GM12864 (cell line): Measurements from ENCODE around the gene SLC6A5.
A peak's percentile ranks its signal among the peaks of the same experiment; 100 is the strongest.

Experiments used
- DNase-seq: peaks from one replicate; pipeline ENCODE4 v3.0.0-alpha.2; 2011; ENCODE audit warnings: low read depth
- H3K4me3 ChIP-seq: 2 replicates; pipeline ENCODE4 v1.5.1; 2011; ENCODE audit warnings: mild to moderate bottlenecking, low read depth, low read length, control low read depth
- TF ChIP-seq, protein P1 (sequence below): IDR thresholded peaks from 2 replicates; pipeline ENCODE4 v1.5.1; 2011; ENCODE audit warnings: low read depth, mild to moderate bottlenecking, moderate library complexity, low read length, control low read depth, inconsistent platforms; ENCODE audit errors: missing control alignments

Gene SLC6A5

DNA sequence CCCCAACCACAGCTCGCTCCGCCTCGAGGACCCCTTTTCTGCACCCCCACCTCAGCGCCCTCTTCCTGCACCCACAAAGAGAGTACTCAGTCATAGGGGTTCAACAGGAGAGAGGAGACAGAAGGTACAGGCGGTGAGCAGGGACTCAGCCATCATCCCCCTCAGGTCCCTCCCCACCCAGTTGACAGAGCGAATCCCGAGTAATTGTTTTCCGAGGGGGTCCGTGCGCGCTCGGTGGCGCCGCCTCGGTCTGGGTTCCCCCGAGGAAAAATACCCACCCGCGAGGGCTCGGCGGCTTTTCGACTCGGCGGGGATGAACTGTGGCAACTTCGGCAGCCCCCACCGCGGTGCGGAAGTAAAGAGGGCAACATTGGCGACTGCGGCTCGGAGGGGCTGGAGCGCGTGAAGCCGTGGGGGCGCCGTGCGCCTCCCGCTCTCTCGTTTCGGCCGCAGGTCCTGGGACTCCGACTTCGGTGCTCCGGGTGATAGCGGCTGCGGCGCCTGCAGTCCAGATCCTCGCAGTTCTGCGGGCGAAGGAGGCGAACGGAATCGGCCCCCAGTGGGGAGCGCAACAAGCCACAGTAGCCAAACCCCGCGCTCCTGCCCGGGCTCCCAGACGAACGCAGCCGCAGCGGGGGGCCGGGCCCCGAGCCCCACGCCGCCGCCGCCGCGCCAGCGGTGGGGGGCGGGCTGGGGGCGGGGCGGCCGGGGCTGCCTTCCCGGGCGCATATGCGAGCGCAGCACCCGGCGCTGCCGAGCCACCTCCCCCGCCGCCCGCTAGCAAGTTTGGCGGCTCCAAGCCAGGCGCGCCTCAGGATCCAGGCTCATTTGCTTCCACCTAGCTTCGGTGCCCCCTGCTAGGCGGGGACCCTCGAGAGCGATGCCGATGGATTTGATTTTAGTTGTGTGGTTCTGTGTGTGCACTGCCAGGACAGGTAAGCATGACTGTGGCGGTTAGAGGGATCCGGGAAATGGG, 69.7 kb downstream of the SLC6A5 start, which contains the start of gene NELL1:
TSS of gene NELL1 (plus strand) at position 743 of the 976 bp plus-strand sequence.
- no peak within 1 kb of the TSS for H3K4me3 ChIP-seq
- DNase-seq: no peak
- TF ChIP-seq, protein P1, sequence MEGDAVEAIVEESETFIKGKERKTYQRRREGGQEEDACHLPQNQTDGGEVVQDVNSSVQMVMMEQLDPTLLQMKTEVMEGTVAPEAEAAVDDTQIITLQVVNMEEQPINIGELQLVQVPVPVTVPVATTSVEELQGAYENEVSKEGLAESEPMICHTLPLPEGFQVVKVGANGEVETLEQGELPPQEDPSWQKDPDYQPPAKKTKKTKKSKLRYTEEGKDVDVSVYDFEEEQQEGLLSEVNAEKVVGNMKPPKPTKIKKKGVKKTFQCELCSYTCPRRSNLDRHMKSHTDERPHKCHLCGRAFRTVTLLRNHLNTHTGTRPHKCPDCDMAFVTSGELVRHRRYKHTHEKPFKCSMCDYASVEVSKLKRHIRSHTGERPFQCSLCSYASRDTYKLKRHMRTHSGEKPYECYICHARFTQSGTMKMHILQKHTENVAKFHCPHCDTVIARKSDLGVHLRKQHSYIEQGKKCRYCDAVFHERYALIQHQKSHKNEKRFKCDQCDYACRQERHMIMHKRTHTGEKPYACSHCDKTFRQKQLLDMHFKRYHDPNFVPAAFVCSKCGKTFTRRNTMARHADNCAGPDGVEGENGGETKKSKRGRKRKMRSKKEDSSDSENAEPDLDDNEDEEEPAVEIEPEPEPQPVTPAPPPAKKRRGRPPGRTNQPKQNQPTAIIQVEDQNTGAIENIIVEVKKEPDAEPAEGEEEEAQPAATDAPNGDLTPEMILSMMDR: no peak

DNA sequence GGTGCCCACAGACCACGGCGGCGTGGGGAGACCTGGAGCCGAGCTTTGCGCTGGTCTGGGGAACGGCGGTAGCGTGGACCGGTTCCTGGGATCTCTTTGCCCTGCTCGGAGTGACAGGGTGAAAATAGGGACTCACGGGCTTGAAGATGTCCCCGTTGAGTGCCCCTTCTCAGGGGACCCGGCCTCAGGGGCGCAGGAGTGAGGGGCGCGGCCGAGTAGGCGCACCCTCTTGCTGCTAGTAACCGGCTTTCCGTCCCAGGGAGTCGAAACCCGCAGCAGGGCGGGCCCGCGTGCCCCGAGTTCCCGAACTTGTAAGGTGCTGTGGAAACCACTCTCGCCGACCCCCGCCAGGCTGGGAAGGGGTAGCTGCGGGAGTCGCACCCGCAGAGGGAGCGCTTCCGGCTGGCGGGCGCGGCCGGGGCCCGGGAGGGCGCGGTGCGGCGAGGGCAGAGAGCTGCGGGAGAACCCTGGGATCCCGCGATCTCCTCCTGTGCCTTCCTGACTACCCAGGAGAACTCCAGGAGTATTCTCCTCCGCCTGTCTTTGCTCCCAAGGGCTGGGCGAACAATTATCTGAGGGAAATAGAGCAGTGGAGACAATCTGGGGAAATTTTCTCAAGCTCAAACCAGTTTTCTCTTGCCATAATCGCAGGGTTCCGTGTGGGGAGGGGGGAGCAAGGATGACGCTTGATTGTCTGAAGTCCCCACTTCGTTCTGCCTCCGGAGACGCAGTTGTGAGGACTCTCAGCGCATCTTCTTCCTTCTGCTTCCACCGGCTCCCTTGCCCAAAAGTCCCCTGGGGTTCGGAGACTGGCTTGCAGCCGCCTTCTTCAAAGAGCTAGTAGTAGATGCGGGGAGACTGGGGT, 70.6 kb downstream of the SLC6A5 start:
- H3K4me3 ChIP-seq: no peak overlapping the region
- TF ChIP-seq, protein P1: no peak
- DNase-seq: no peak

- H3K4me3 ChIP-seq: no peak overlapping the region
Observed at GRCh38 chr11:20670932-20671403, 71.6 kb downstream of the SLC6A5 start.

DNA sequence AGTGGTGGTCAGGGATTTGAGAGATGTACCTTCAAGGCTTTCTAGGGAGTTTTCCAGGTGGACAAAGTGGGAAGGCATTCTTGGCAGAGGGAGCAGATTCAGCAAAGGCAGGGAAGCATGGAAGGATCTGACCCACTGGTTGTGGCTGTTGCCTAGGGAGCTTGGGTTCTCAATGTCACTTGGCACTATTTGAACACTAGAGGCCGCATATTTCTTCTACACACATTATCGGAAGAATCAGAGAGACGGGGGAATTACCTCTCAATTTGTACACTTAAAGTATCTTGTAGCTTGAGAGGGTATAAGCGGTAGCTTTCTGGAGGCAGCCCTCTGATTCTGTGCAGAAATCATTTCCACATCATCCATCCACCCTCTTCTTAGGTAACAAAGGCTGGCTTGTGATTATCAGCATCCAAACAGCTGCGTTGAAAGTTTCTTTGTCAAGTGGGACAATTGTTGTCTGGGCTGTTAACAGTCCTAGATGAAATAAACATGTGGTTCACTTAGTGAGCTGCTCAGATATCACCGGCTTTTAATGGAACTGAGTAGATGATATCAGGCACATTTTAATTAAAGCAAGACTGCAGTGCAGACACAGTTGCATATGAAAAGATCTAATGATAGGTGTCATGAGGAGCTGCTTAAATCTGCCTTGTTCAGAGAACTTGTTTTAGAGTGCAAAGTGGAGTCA, 72.6 kb downstream of the SLC6A5 start:
- DNase-seq: no peak
- no peak overlapping the region for H3K4me3 ChIP-seq
- TF ChIP-seq, protein P1: peak; percentile 38

More at GRCh38 chr11:20670932-20671403, 71.6 kb downstream of the SLC6A5 start:
- DNase-seq: no peak
- TF ChIP-seq, protein P1: no peak

DNA sequence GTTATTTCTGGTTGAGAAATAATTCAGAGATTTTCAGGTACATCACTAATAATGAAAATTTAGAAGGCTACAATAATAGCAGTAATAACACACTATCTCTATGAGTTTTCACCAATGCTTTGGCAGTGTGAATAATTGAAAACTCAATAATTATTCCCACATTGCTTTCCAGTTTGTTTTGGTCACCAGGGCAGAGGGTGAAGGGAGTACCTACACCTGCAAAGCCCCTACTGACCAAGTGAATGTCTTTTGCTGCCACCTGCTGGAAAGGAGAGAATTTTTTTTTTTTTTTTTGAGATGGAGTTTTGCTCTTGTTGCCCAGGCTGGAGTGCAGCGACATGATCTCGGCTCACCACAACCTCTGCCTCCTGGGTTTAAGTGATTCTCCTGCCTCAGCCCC, 73.2 kb downstream of the SLC6A5 start:
- H3K4me3 ChIP-seq: no peak overlapping the region
- DNase-seq: no peak
- TF ChIP-seq, protein P1: peak; percentile 45

GRCh38 chr11:20676658-20677057, 77.2 kb downstream of the SLC6A5 start:
- H3K4me3 ChIP-seq: no peak overlapping the region
- TF ChIP-seq, protein P1: no peak
- no peak for DNase-seq
